Body of pancreas (tissue), 4 donors: ENCODE results near the gene COL18A1. TPM values are rescaled to one million over a fixed set of nuclear protein-coding genes. Genes with fewer than 3 reads are reported as not detected.

Source experiments
- ATAC-seq: fragments of 150-250 bp; one replicate; pipeline ENCODE4 v1.9.1; 2016
- DNase-seq, 4 donors: peaks; one replicate each; pipeline ENCODE4 v3.0.0-alpha.2; 2019
- H3K27ac ChIP-seq, 4 donors: fragments of 200-600 bp; sonication (generic); 1 replicate in 3 of 4; 2 replicates in 1 of 4; pipeline versions ENCODE4 v1.5.1 to v1.6.1; 2016 to 2019; ENCODE audit warnings: mild to moderate bottlenecking in 1 of 4, mixed read lengths in 1 of 4, moderate library complexity in 1 of 4
- H3K27me3 ChIP-seq, 2 donors: fragments of 200-600 bp; sonication (generic); one replicate each; pipeline ENCODE4 v1.6.0; 2016; ENCODE audit warnings: mild to moderate bottlenecking in 1 of 2
- H3K36me3 ChIP-seq, 2 donors: fragments of 200-600 bp; sonication (generic); replicated peaks in 1 of 2; 2 replicates each; pipeline ENCODE4 v1.5.1; 2016; ENCODE audit warnings: low read depth in 2 of 2; ENCODE audit not compliant: insufficient read depth in 1 of 2
- H3K4me1 ChIP-seq: fragments of 200-600 bp; sonication (generic); one replicate; pipeline ENCODE4 v1.6.0; 2016
- H3K4me3 ChIP-seq, 2 donors: fragments of 200-600 bp; sonication (generic); 1 replicate in 1 of 2; 2 replicates in 1 of 2; pipeline ENCODE4 v1.5.1; 2016 to 2019
- H3K9me3 ChIP-seq, 3 donors: fragments of 200-600 bp; sonication (generic); 1 replicate in 2 of 3; 2 replicates in 1 of 3; pipeline ENCODE4 v1.5.1; 2016
- POLR2A ChIP-seq, 3 donors: fragments of 450-650 bp; IDR thresholded peaks; one replicate each; pipeline ENCODE4 v1.6.1; 2016; ENCODE audit warnings: antibody characterized with exemption in 3 of 3, mild to moderate bottlenecking in 2 of 3
- WGBS, 2 donors: methylation state at CpG; one replicate each; pipeline ENCODE4 v1.1.5; 2017; 5-methylcytosine and 5-hydroxymethylcytosine counted together
- intact Hi-C: fragments of 100-400 bp; cut with DNase I; formaldehyde crosslinking; loops from one replicate; pipeline ENCODE4 v1.15.1; 2023
- total RNA-seq, 2 donors: library from RNA; depleted of rRNA; stranded (reverse); fragments of >200 nt; gene quantifications; one replicate each; pipeline ENCODE4 v1.1.0, GENCODE V29; 2016
- TF ChIP-seq, protein P1 (sequence below), 7 experiments: fragments of 450-650 bp in 4 of 7; fragments of 200-600 bp in 3 of 7; sonication (generic) in 3 of 7; IDR thresholded peaks; one replicate each; pipeline ENCODE4 v1.5.1; 2016 to 2019; ENCODE audit warnings: antibody characterized with exemption in 7 of 7

The COL18A1 gene
- total RNA-seq, 2 donors from 2014 or later: 108 to 284 TPM

DNA sequence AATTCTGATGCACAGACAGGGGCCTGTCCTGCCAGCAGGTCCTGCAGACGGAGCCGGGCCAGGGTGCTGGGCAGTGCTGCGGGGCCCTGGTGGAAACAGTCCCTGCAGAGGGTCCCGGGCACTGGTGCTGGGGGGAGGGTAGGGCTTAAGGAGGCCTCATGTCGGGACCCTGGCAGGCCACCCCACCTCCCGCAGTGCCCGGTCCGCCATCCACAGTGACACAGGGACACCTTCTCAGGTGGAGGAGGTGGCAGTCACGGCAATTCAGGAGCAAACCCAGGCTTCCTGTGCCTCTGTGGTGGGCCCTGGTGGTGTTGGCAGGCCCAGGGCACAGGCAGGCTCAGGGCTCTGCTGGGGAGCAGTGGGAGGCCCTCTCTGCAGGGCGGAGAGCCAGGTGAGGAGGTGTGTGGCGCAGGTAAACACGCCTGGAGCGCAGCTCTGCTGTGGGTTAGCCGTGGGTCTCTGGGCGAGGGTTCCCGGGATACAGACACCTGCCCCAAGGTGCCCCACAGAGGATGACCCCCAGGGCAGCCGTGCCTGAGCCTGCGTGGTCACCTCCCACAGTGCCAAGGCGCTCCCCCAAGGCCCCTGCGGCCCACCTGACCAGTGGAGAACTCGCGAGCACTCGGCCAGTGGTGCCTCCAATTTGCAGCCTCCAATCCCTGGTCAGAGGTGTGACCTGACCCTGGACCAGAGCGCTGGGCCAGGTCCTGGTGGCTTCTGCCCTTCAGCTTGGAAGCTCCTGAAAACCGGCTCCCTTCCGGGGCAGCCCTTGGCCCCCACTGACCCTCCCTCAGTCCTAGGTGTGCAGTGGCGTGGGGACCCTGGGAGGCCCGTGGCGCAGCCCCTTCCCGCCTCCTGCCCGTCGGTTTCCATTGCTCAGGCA is 19.2 kb downstream of the COL18A1 start:
- intact Hi-C loops: no loop called here
- ATAC-seq: no peak
- TF ChIP-seq POLR2A (IDR thresholded peaks at IDR 0.05): no peak
- TF ChIP-seq, protein P1, sequence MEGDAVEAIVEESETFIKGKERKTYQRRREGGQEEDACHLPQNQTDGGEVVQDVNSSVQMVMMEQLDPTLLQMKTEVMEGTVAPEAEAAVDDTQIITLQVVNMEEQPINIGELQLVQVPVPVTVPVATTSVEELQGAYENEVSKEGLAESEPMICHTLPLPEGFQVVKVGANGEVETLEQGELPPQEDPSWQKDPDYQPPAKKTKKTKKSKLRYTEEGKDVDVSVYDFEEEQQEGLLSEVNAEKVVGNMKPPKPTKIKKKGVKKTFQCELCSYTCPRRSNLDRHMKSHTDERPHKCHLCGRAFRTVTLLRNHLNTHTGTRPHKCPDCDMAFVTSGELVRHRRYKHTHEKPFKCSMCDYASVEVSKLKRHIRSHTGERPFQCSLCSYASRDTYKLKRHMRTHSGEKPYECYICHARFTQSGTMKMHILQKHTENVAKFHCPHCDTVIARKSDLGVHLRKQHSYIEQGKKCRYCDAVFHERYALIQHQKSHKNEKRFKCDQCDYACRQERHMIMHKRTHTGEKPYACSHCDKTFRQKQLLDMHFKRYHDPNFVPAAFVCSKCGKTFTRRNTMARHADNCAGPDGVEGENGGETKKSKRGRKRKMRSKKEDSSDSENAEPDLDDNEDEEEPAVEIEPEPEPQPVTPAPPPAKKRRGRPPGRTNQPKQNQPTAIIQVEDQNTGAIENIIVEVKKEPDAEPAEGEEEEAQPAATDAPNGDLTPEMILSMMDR (IDR thresholded peaks at IDR 0.05): no peak
- H3K4me3 ChIP-seq: no peak overlapping the region
- H3K9me3 ChIP-seq: no peaks in the 10 kb centered on the region
- peak overlapping the region; percentile 45 to 82 (median 76) for H3K27ac ChIP-seq
- H3K36me3 ChIP-seq: no peaks in the 10 kb centered on the region
- H3K27me3 ChIP-seq: no peaks in the 10 kb centered on the region
- H3K4me1 ChIP-seq: peaks cover 79% of the 10 kb centered on the region
- peak in 2 of 4 donors; percentile 58 to 60 for DNase-seq
- WGBS, 2 donors: 46 to 57% methylated on average over 8 to 27 of the region's 32 CpGs

DNA sequence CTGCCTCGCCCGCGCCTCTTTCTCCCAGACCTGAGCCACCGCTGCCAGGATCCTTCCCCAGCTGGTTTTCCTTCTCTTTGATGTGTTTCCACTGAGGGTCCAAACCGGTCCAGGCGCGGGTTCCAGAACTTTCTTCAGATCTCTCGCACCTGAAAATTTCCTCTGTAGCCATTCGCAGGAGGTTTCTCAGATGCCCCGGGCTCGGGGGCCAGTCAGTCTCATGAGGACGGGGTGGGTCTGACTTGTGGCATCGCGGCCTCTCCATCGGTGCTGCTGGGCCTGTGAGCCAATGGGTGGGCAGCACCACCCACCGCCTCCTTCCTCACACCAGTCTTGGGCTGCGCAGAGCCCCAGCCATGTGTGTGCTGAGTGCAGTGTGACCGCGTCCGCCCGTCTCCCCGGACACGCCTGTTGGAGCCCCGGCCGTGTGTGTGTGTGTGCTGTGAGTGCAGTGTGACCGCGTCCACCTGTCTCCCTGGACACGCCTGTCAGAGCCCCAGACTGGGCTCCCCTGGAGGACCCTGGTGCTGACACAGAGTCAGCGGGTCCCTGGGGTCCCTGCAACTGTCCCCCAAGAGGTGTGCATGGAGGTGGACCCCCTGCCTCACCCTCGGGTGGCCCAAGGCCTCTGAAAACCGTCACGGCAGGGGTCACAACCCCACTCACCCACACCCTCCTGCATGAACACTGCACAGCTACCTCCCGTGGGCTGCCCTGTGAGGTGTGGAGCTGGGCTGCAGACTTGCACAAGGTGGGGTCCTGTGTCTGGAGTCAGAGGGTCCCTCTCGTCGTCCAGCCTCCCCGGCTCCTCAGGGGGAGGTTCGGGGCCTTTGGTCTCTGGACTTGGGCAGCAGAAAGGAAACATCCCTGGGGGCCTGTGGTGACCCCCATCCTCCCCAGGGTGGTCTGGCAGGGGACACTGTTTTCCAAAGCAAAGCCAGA is 20.2 kb downstream of the COL18A1 start:
- H3K4me3 ChIP-seq: no peak overlapping the region
- H3K36me3 ChIP-seq: no peaks in the 10 kb centered on the region
- peak overlapping the region in 3 of 4 donors; percentile 72 to 82 (median 80) for H3K27ac ChIP-seq
- WGBS, 2 donors: 70 to 87% methylated on average over 15 to 36 of the region's 37 CpGs
- peaks cover 79% of the 10 kb centered on the region for H3K4me1 ChIP-seq
- no peaks in the 10 kb centered on the region for H3K27me3 ChIP-seq
- TF ChIP-seq POLR2A (IDR thresholded peaks at IDR 0.05): no peak
- TF ChIP-seq, protein P1 (IDR thresholded peaks at IDR 0.05): no peak
- no peaks in the 10 kb centered on the region for H3K9me3 ChIP-seq
- DNase-seq: no peak
- no peak for ATAC-seq
- intact Hi-C loops: no loop called here

DNA sequence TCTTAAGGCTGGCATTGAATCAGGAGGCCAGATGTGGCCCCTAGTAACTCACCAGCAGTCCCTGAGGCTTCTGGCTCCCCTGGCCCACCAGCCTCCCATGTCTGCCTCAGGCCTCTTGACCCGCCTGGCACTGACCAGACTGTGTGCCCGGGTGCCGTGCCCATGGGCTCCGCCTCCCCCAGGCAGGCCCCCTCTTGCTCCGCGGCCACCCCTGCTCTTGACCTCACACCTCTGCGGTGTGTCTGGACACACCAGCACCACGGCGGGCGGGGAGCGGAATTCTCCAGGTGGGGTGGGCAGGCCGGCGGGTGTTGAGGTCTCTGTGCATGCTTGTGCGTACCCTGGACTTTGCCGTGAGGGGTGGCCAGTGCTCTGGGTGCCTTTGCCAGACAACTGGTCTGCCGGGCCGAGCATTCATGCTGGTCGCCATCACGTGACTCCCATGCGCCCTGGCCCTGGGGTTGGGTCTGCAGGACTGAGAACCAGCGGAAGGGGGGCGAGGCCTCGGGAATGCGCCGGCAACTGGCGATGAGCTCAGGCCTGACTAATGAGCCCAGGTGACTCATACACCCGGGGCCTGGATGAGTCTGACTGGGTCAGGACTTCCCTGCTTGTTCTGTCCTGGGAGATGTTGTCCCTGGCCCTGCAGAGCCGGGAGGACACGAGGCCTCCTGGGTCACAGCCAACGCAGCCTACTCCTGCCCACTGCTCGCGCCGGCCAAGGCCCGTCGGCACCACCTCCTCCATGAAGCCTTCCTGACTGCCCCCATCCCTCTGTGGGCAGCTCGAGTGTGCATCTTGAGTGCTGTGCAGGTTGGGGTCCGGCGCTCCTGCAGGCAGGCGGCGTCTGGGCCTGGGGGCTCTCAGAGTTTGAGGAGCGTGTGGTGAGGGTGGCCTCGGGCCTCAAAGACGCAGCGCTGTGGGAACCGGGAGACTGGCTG is 22.6 kb downstream of the COL18A1 start:
- DNase-seq (peak; percentile 66 to 83 (median 80)), ATAC-seq (peak; percentile 76)
- intact Hi-C loops: no loop called here
- no peaks in the 10 kb centered on the region for H3K9me3 ChIP-seq
- H3K4me3 ChIP-seq: no peak overlapping the region
- TF ChIP-seq POLR2A (IDR thresholded peaks at IDR 0.05): no peak
- TF ChIP-seq, protein P1 (IDR thresholded peaks at IDR 0.05): no peak
- H3K4me1 ChIP-seq: peaks cover 76% of the 10 kb centered on the region
- H3K27me3 ChIP-seq: no peaks in the 10 kb centered on the region
- no peaks in the 10 kb centered on the region for H3K36me3 ChIP-seq
- WGBS, 2 donors: 42% methylated on average over 43 of the region's 45 CpGs; no CpG with 5 or more reads in 1 of the 2 donors
- peak overlapping the region; percentile 50 to 85 (median 82) for H3K27ac ChIP-seq

DNA sequence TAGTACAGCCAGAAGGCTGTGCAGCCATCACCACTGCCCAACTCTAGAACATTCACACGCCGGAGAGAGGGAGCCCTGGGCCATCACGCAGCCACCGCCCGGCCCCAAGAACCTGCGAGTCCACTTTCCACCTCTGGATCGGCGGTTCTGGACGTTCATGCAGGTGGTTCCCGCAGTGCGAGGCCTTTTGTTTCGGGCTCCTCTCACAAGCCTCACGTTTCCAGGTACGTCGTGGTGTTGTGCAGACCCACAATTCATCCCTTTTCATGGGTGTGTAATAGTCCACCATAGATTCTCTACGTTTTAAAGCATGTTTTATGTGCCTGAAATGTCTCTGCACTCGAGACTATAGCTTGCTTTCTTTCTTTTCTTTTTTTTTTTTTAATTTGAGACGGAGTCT is 23.6 kb downstream of the COL18A1 start:
- peak overlapping the region in 2 of 4 donors; percentile 81 to 85 for H3K27ac ChIP-seq
- H3K27me3 ChIP-seq: no peaks in the 10 kb centered on the region
- intact Hi-C loops: no loop called here
- peaks cover 73% of the 10 kb centered on the region for H3K4me1 ChIP-seq
- ATAC-seq (no peak), DNase-seq (no peak)
- no peaks in the 10 kb centered on the region for H3K36me3 ChIP-seq
- no peak overlapping the region for H3K4me3 ChIP-seq
- H3K9me3 ChIP-seq: no peaks in the 10 kb centered on the region
- 83% methylated on average over 18 of the region's 18 CpGs for WGBS, 2 donors
- no peak for TF ChIP-seq POLR2A (IDR thresholded peaks at IDR 0.05)
- TF ChIP-seq, protein P1 (IDR thresholded peaks at IDR 0.05): no peak
